Activated T-cell treated with anti-CD3 and anti-CD28 coated beads, Interleukin-2, amount 50 U/mL, for 48 hours (primary cell): Measurements from ENCODE around the gene ERVFRD-1.

ENCODE experiments used
- DNase-seq, 2 experiments: peaks; one replicate each; pipeline ENCODE4 v3.0.0-alpha.2; 2020

Gene ERVFRD-1

DNA sequence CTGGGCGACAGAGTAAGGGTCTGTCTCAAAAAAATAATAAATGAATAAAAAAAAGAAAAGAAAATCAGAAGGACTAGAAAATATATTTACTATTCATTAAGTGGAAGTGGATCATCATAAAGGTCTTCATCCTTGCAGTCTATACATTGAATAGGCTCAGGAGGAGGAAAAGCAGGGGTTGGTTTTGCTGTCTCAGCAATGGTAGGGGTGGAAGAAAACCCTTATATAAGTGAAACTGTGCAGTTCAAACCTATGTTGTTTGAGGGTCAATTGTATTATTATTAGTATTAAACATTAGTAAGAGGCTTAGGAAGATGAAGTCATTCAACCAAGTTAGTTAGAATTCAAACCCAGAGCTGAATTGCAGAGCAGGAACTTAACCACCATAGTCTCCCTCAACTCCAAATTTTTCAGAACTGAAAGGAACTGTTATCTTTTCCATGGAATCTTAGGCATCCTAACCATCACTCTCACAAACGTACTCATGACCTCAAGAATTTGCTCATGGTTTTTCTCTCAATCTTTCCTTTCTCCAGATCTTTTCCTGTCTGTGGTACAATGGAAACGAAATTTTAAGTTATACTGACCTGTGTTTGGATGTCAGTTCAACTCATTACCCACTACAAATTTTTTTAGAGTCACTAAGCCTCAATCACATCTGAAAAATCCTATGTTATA, 25.6 kb downstream of the ERVFRD-1 start:
- no peak for DNase-seq

DNA sequence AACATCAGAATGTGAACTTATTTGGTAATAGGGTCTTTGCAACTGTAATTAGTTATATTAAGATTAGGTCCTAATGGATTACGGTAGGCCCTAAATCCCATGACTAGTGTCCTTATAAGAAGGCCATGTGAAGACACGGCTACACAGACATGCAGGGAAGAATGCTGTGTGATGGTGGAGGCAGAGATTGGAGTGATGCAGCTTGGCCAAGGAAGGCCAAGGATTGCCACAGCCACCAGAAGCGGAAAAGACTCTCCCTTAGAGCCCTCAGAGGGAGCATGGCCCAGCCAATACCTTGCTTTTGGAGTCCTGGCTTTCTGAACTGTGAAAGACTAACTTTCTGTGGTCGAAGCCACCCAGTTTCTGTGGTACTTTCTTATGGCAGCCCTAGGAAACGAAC, 27.6 kb downstream of the ERVFRD-1 start:
- DNase-seq, result no peak

DNA sequence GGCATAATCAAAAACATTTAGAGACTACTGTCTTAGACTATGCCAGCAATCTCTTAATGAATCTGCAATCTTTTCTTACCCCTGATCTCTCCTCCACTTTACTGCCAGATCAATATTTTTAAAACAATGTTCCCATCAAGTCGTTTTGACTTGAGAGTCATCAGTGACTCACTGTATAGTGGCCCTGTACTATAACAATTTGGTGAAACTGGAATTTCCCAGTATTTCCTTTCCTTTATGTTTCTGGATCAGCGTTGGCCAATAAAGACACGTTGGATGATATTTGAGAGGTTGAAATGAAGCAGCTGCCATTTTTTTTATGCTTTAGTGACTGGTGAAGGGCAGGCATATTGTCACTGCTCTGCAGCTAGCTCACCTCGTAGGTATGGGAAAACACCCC, 28.0 kb downstream of the ERVFRD-1 start:
- no peak for DNase-seq

DNA sequence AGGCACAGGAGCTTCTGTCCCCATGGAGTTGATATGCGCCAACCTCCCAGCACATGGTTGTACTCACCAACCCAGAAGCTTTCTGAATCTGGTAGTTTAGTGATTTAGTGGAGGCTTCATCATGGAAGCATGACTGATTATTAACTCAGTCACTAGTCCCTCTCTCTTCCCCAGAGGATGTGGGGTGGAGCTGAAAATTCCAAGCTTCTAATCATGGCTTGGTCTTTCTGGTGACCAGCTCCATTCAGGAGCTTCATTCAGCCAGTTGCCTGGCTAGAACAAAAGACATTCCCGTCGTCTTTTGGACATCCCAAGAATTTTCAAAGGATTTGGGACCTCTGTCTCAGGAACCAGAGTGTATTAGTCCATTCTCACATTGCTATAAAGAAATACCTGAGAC, 31.2 kb downstream of the ERVFRD-1 start:
- no peak for DNase-seq

DNA sequence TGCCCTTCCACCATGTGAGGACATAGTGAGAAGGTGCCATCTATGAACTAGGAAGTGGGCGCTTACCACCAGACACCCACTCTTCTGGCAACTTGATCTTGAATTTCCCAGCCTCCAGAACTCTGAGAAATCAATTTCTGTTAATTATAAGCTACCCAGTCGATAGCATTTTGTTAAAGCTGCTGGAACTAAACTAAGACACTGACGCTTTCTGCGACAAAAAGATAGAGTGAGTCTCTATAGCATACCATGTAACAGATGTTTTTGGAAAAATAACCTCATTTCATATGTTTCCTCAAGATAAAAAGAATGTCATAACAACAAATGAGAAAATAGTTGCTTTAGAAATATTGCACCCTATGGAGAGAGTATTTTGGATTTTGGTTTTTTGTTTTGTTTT, 33.3 kb downstream of the ERVFRD-1 start:
- no peak for DNase-seq

DNA sequence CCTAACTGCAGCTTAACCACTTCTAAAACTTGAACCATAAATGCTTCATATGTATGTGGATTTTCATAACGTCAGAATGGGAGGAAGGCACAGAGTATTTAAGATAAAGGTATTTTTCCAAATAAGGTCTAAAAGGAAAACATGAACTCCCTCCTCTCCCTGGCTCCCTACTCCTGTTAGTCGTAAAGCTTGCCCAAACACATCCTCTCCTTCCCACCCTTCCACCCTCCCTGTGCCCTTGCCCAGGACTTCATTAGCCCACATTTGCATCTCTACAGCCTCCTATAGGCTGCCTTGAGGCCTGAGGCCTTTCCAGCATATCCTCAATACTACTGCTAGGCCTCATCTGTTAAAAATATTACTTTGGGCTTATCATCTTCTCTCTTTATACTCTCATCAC, 35.0 kb downstream of the ERVFRD-1 start:
- DNase-seq, result no peak

DNA sequence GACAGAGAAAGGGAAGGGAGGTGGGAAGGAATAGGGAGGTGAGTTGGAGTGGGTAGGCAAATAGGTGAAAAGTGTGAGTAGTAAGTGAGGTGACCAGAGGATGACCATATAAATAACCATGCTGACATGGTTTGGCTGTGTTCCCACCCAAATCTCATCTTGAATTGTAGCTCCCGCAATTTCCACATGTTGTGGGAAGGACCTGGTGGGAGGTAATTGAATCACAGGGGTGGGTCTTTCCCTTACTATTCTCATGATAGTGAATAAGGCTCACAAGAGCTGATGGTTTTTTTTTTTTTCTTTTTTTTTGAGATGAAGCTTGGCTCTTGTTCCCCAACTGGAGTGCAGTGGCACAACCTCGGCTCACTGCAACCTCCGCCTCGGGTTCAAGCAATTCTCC, 39.4 kb downstream of the ERVFRD-1 start:
- no peak for DNase-seq

DNA sequence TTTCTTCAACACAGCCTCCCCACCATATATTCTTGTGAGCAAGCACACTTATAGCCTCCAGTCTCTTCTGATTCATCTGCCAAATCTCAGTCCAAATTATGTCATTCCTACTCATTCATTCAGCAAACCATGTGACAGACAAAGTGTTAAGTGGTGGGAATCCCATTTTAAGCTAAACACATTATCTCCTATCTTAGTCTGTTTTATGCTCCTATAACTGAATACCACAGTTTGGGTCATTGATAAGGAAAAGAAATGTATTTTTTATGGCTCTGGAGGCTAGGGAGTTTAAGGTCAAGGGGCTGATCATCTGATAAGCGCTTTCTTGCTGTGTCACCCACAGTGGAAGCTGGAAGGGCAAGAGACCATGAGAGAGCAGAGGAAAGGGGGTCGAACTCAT, 41.8 kb downstream of the ERVFRD-1 start:
- DNase-seq, result no peak

DNA sequence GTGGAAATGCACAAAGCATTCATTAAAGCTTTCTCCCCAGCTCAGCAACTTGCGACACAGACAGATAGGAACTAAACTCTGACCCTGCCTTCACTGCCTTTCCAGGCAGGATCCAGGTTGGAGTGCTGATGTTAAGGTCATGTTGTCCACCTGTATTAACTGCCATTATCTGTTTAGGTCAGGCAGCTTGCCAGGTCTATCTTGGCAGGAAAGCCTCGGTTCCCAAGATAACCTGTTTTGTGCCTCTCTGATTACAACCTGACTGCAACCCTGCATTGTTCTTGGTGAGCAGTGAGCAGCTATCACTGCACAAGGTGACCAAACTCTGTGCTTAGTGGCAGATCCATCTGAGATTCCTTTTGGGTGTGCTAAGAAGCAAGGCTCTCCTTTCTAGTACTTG, 44.2 kb downstream of the ERVFRD-1 start:
- DNase-seq, result no peak

DNA sequence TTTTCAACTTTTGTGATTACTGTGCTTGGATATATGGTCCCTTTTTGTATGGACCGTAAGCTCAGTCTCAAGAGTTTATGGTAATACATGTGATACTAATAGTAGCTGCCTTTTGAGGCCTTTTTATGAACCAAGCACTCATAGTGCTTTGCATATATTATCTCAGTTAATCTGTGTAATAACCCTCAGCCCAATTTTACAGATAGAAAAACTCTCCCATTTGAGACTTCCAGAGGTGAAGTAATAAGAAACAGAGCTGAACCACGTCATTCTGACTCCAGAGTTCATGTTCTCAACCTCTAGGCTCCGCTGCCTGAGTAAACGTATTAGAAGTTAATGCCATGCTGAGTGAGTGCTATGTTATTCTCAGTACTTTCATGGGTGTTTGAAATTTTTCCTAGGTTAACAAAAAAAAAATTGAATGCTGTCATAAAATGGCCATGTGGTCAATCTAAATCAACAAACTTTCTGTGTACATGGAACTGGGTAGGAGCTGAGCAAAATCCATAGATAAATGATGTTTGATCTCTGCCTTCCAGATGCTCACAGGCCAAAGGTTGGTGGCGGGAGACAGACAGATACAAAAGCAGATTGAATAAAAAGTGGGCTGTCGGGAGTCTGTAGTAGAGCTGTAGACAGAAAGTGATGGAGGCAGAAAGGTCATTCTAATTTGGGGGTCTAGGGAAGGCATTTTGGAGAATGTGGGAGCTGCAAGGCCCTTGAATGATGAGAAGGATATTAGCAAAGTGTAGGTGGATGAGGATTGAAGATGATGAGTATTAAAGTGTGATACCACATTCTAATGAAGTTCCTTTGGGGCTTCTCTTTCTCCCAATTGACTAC, 44.8 kb downstream of the ERVFRD-1 start:
- no peak for DNase-seq

DNA sequence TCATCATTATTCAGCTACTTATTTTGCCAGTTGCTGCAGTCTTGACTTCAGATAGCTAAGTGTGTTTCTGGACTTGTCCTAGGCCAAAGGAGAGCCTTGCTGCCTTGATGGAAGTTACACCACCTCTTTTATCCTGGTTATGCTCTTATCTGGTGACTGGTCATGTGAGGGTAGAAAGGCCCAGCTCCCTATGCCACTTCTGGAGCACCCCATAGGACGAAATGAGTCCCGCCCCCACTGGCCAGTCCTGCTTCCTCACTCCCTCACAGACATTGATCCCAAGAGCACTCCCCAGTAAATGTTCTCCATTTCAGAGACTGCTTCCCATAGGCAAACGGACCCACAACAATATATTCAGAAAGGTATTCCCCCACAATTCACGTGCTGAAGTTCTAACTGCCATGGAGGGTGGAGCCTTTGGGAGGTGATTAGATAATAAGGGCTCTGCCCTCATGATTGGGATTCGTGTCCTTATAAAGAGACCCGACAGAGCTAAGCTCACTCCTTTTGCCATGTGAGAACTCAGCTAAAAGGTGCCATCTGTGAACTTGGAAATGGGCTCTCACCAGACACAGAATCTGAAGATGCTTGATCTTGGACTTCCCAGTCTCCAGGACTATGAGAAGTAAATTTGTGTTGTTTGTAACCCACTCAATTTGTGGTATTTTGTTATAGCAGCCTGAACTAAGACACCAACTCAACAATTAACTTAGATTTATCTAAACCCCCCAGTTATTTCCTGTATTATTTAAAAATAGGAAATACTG, 45.9 kb downstream of the ERVFRD-1 start:
- no peak for DNase-seq

DNA sequence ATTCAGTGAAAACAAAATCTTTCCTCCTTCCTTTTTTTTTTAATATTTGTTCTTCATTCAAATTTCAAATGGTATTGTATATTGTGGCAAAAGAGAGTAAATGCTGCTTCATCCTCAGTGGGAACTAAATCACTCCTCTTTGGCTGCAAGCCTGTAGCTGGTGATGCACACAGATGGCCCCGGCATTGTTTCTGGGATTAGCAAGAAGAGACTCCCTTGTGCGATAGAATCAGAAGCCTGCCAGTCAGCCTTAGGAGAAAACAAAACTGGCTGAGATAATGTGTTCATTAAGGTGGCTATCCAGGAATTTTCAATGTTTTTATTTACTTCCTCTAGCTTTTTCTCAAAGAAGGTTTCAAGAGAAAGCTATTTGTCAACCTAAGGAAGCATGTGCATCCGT, 46.7 kb downstream of the ERVFRD-1 start:
- DNase-seq, result no peak

DNA sequence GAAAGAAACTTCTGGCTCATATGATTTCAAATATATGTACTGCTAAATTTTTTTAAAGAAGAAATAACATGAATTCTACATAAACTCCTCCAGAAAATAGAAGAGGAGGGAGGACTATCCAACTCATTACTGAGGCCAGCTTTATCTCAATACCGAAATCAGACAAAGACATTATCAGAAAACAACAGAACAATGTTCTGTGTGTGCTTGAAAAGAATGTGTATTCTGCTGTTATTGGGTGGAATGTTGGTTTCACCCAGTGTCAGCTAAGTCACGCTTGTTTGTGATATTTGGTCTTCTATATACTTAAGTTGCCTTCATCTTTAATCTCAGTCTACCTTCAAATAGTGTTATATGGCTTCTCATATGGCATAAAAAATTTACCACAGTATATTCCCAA, 48.8 kb downstream of the ERVFRD-1 start:
- DNase-seq, result no peak

DNA sequence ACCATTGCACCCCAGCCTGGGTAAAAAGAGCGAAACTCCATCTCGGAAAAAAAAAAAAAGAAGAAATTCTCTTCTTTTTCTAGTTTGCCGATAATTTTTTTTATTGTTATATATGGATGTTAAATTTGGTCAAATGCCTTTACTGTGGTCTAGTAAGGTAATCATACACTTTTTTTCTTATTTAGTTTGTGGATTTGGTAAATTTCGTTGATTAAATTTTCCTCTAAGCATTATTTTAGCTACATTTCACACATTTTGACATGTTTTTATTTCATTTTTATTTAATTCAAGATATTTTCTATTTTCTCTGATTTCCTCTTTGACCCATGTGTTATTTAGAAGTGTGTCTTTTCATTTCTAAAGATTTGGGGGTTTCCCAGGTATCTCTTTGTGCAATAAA, 49.4 kb downstream of the ERVFRD-1 start:
- DNase-seq, result no peak

DNA sequence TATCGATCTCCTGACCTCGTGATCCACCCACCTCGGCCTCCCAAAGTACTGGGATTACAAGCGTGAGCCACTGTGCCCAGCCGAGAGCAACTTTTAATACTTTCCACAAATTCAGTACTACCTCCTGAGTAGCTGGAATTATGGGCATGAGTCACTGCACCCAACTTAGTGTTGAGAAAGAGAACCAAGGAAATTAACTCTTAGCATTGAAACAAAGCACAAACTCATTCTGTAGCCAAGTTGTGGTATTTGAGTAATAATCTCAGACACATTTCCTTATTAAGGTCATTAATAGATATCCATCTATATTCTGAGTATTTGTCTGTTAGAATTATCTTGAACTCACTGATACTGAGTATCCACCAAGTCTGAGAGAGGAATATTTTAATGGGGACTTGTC, 53.1 kb downstream of the ERVFRD-1 start:
- DNase-seq, result no peak

DNA sequence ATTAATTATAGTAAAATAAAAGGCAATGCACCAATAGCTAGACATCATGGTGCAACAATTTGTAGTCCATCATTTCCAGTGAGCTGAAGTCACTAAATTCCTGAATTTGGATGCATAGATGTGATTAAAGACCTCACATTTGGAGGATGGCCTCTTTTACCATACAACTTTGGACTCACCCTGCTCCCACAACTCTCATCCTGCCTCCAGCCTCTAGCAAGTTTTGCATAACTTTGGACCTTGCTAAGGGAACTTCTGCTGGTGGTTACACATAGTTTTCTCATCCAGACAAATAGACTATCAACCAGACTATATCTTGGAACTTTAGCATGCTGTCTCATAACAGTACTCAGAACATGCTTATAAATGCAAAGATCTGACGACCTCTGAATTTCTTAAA, 54.7 kb downstream of the ERVFRD-1 start:
- no peak for DNase-seq

DNA sequence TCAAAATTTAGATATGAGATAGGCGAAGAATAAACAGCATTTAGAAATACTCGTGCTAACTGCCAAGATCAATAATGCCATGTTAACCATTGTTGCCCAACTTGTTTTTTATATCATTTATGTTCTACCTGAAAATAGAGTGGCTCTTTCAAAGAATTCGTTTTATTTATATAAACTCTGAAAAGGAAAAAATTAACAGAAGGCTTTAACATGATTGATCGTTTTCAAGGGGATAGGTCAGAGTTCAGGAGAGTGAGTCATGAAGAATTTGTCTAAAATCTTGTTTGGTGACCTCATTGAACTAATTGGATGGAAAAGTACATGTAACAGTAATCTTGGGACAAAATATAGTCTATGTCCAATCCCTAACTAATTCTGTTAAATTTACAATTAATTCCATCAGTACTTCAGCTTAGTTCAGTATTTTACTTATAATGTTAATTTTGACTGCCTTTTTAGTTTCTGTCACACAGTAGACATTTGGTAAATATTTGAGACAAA, 56.3 kb downstream of the ERVFRD-1 start:
- DNase-seq, result no peak

DNA sequence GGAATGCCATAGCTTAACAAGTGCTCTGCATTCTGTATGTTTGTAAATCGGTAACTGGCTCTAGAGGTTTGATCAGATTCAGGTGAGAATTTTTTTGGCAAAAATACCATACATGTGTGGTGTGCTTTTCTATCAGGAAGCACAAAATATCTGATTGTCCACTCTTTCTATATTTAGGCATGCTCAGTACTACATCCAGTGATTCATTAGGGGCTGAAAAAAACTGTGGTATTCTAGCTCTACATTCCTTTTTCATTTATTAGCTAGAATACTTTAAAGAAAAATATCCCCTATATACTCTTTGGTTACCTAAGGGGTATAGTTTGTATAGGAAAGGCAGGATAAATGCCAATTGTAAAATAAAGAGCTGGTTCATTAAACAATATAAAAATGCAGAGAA, 56.8 kb downstream of the ERVFRD-1 start:
- DNase-seq, result no peak

DNA sequence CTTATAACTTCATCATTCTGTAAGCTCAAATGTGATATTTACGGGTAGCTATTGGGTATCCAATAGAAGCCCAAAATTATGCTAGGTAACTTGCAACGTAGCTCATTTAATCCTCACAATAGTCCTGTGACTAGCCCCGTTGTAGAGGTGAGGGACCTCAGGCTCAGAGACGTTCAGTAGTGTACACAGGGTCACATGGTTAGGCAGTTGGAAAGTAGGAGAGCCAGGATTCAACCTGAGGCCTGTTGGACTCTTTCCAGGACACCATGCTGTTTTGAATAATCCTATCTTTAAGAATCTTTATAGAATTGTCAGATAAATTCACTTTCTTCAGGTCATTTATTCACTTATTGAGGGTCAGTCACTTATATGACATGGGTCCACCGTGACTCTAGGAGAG, 58.2 kb downstream of the ERVFRD-1 start:
- DNase-seq, result no peak
